Tibial nerve (tissue), 4 donors: Measurements from ENCODE around the gene EFCAB8. TPM values are rescaled to one million over a fixed set of nuclear protein-coding genes. Genes with fewer than 3 reads are reported as not detected.

Source experiments
- DNase-seq, 2 donors: peaks; one replicate each; pipeline ENCODE4 v3.0.0-alpha.2; 2019; ENCODE audit warnings: low spot score in 2 of 2
- H3K27ac ChIP-seq, 4 donors: fragments of 200-600 bp; sonication (generic) in 3 of 4; one replicate each; pipeline ENCODE4 v1.5.1; 2017 to 2019; ENCODE audit warnings: mild to moderate bottlenecking in 1 of 4
- H3K27me3 ChIP-seq, 2 donors: fragments of 200-600 bp; sonication (generic) in 1 of 2; one replicate each; pipeline versions ENCODE4 v1.5.1 to v1.6.0; 2017 to 2019
- H3K36me3 ChIP-seq, 3 donors: fragments of 200-600 bp; sonication (generic); one replicate each; pipeline ENCODE4 v1.5.1; 2018 to 2019
- H3K4me1 ChIP-seq, 4 donors: fragments of 200-600 bp; sonication (generic) in 3 of 4; one replicate each; pipeline ENCODE4 v1.5.1; 2017 to 2019
- H3K4me3 ChIP-seq, 4 donors: fragments of 200-600 bp; sonication (generic) in 3 of 4; one replicate each; pipeline ENCODE4 v1.5.1; 2017 to 2019; ENCODE audit warnings: mild to moderate bottlenecking in 1 of 4, moderate library complexity in 1 of 4
- H3K9me3 ChIP-seq, 4 donors: fragments of 200-600 bp; sonication (generic) in 3 of 4; one replicate each; pipeline ENCODE4 v1.5.1; 2017 to 2019
- CTCF ChIP-seq, 5 experiments: fragments of 200-600 bp in 3 of 5; fragments of 450-650 bp in 2 of 5; sonication (generic) in 3 of 5; IDR thresholded peaks; one replicate each; pipeline ENCODE4 v1.5.1; 2016 to 2019; ENCODE audit warnings: antibody characterized with exemption in 5 of 5, mild to moderate bottlenecking in 3 of 5, moderate library complexity in 2 of 5
- EP300 ChIP-seq, 2 donors: sonication (generic); formaldehyde crosslinking; IDR thresholded peaks; one replicate each; pipeline ENCODE4 v1.6.1; 2017; ENCODE audit warnings: antibody characterized with exemption in 2 of 2, mild to moderate bottlenecking in 1 of 2
- POLR2A ChIP-seq, 2 donors: fragments of 450-650 bp; IDR thresholded peaks; one replicate each; pipeline ENCODE4 v1.6.1; 2017; ENCODE audit warnings: antibody characterized with exemption in 2 of 2, mild to moderate bottlenecking in 2 of 2, moderate library complexity in 2 of 2
- WGBS, 2 donors: methylation state at CpG; one replicate each; pipeline ENCODE4 v1.1.5; 2018; 5-methylcytosine and 5-hydroxymethylcytosine counted together
- total RNA-seq, 4 donors: library from RNA; depleted of rRNA; stranded (reverse); fragments of >200 nt; gene quantifications; one replicate each; pipeline ENCODE4 v1.1.0, GENCODE V29; 2016

EFCAB8 gene
- total RNA-seq, 4 donors from 2014 or later, result 0.30 to 0.87 TPM; not detected in 2

- WGBS, 2 donors, result 85 to 91% methylated on average over 22 to 23 of the region's 23 CpGs
- H3K4me1 ChIP-seq, result no peaks in the 10 kb centered on the region
- TF ChIP-seq CTCF (IDR thresholded peaks at IDR 0.05) (no peak), POLR2A (IDR thresholded peaks at IDR 0.05) (no peak), EP300 (IDR thresholded peaks at IDR 0.05) (no peak)
- no peaks in the 10 kb centered on the region for H3K36me3 ChIP-seq
- H3K9me3 ChIP-seq, result peaks cover 0 to 19% (median 0%) of the 10 kb centered on the region in 4 donors
- H3K4me3 ChIP-seq, result no peak overlapping the region
- peaks cover 0 to 2% of the 10 kb centered on the region in 2 donors for H3K27me3 ChIP-seq
- H3K27ac ChIP-seq, result no peak overlapping the region
- no peak for DNase-seq
Measured at GRCh38 chr20:33008336-33009213, 149.9 kb downstream of the EFCAB8 start.

GRCh38 chr20:33009214-33010132, 150.8 kb downstream of the EFCAB8 start:
- Histone ChIP-seq H3K27me3 (peaks cover 0 to 8% of the 10 kb centered on the region in 2 donors), H3K4me3 (no peak overlapping the region), H3K9me3 (peaks cover 0 to 19% (median 0%) of the 10 kb centered on the region in 4 donors), H3K4me1 (no peaks in the 10 kb centered on the region), H3K27ac (no peak overlapping the region), H3K36me3 (no peaks in the 10 kb centered on the region)
- WGBS, 2 donors, result 56 to 57% methylated on average over 19 of the region's 19 CpGs
- no peak for DNase-seq
- TF ChIP-seq EP300 (IDR thresholded peaks at IDR 0.05), result no peak
- TF ChIP-seq POLR2A (IDR thresholded peaks at IDR 0.05), result no peak
- no peak for TF ChIP-seq CTCF (IDR thresholded peaks at IDR 0.05)

- TF ChIP-seq POLR2A (IDR thresholded peaks at IDR 0.05) (no peak), EP300 (IDR thresholded peaks at IDR 0.05) (no peak), CTCF (IDR thresholded peaks at IDR 0.05) (no peak)
- no peaks in the 10 kb centered on the region for H3K36me3 ChIP-seq
- no peak overlapping the region for H3K27ac ChIP-seq
- H3K27me3 ChIP-seq, result peaks cover 0 to 8% of the 10 kb centered on the region in 2 donors
- peaks cover 0 to 12% (median 0%) of the 10 kb centered on the region in 4 donors for H3K9me3 ChIP-seq
- no peak for DNase-seq
- no peaks in the 10 kb centered on the region for H3K4me1 ChIP-seq
- no peak overlapping the region for H3K4me3 ChIP-seq
- WGBS, 2 donors, result 75 to 78% methylated on average over 5 of the region's 5 CpGs
Measured at GRCh38 chr20:33010133-33010504, 151.4 kb downstream of the EFCAB8 start.

GRCh38 chr20:33010674-33011449, 152.1 kb downstream of the EFCAB8 start:
- H3K36me3 ChIP-seq, result no peaks in the 10 kb centered on the region
- no peak overlapping the region for H3K27ac ChIP-seq
- DNase-seq, result no peak
- peaks cover 0 to 8% of the 10 kb centered on the region in 2 donors for H3K27me3 ChIP-seq
- no peak overlapping the region for H3K4me3 ChIP-seq
- 85 to 86% methylated on average over 4 to 8 of the region's 8 CpGs for WGBS, 2 donors
- peaks cover 0 to 5% (median 0%) of the 10 kb centered on the region in 4 donors for H3K9me3 ChIP-seq
- TF ChIP-seq CTCF (IDR thresholded peaks at IDR 0.05), result no peak
- no peak for TF ChIP-seq POLR2A (IDR thresholded peaks at IDR 0.05)
- no peak for TF ChIP-seq EP300 (IDR thresholded peaks at IDR 0.05)
- no peaks in the 10 kb centered on the region for H3K4me1 ChIP-seq

Other genes starting within 250 kb of the EFCAB8 start
- gene C20orf203, start 185.0 kb upstream of the EFCAB8 start, total RNA-seq, result under 1 TPM in 3 of 4 donors, not detected in 1; 0.44 to 0.60 (median 0.59) TPM
- gene COMMD7, start 115.5 kb upstream of the EFCAB8 start, total RNA-seq, result 10 to 100 TPM; 14.1 to 33.2 (median 17.8) TPM
- gene DNMT3B, start 96.5 kb upstream of the EFCAB8 start, total RNA-seq, result 1 to 10 TPM; 1.0 to 1.5 (median 1.3) TPM
- 10 to 100 TPM; 59.0 to 85.8 (median 79.9) TPM for gene MAPRE1, start 39.0 kb upstream of the EFCAB8 start, total RNA-seq
- not detected for gene SUN5, start 145.5 kb downstream of the EFCAB8 start, total RNA-seq
- gene BPIFB2, start 148.8 kb downstream of the EFCAB8 start, total RNA-seq, result not detected
- gene BPIFB6, start 172.7 kb downstream of the EFCAB8 start, total RNA-seq, result not detected
- not detected for gene BPIFB3, start 195.0 kb downstream of the EFCAB8 start, total RNA-seq
- not detected for gene BPIFB4, start 220.7 kb downstream of the EFCAB8 start, total RNA-seq